Activated CD8-positive, alpha-beta memory T cell treated with anti-CD3 and anti-CD28 coated beads for 1 hour (primary cell): ENCODE data around the gene MME.
"Not testable (repeated sequence)": the region's sequence is repeated elsewhere in the genome, so short reads cannot be mapped to it uniquely, and the experiment has no call there.

ENCODE experiments used
- DNase-seq, 2 donors: peaks; one replicate each; pipeline ENCODE4 v3.0.0-alpha.2; 2020; ENCODE audit warnings: low read depth in 1 of 2; ENCODE audit errors: extremely low read depth in 1 of 2

MME gene

DNA sequence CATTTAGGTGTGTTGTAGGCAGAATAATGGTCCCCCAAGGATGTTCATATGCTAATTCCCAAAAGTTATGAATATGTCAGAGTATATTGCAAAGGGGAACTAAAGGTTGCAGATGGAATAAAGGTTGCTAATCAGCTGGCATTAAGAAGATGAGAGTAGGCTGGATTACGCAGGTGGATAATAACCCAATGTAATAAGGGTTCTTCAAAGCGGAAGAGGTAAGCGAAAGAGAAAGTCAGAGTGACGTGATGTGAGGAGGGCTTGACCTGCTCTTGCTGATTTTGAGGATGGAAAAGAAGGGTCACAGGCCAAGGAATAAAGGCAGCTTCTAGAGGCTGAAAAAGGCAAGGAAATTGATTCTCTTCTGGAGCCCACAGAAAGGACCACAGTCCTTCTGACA lies 109.4 kb downstream of the MME start:
- DNase-seq = no peak

DNA sequence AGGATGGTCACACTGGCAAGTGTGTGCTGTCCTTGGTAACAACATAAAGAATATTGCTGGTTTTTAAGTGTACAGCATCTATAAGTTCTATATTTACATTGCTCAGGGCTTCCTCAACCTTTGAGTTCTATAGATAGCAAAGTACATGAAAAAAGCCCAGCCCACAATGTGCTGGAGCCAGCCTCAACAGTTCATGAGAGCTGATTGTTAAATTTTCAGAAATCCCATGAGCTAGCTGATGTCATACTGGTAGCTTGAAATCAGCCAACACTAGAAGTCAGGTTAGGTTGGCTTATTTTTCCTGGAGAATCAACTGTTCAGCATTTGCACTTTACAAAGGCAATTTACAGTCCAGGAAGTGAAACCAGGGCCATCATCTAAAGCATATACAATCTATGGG lies 110.6 kb downstream of the MME start:
- DNase-seq = no peak

DNA sequence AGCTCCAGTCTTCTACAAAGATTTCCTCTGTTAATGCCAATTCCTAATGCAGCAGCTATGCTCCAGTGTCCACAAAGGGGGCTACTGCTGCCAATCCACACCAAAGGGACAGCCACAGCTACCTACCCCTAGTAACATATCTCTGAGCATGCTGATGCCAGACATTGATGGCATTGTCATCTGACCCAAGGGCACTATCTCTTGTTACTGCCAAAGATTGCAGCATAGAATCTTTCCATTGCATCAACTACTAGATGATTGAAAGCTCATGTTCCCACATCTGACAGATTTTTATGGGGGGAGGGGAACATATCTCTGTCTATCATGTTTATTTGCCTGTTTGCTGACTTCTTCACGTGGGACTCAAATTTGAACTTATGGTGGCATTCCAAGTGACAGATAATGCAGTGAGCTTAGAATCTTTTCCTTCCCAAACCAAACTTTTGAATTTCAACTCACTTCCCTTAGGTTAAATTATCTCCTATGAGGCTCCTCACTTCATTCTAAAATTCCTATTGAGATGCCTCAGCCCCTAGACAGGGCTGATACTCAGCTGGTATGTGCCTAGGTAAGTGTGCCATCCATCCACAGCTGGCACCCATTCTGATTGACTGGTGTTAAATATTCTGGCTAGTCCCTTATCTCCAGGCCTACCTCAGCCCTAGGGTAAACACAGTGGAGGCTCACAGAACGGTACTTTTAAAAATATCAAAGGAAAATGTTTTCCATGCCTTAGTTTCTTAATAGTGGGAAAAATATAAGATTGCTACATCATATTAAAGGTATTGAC lies 113.0 kb downstream of the MME start:
- no peak for DNase-seq

DNA sequence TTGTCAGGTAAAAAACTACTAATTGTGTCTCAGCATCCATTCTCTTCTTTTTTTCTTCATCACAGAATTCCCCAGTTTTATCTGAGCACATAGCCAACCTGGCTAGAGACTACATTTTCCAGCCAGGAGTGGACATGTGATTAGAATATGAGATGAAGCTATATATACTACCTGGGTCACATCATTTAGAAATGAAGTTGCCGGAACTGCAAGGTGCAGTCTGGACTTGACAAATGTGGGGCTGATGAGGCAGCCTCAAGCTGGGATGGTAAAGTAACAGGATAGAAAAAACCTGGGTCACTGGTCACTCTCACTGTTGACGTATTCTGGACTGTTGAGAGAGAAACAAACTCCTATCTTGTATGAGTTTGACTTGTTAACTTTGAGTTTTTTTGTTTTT lies 113.7 kb downstream of the MME start:
- no peak for DNase-seq

DNA sequence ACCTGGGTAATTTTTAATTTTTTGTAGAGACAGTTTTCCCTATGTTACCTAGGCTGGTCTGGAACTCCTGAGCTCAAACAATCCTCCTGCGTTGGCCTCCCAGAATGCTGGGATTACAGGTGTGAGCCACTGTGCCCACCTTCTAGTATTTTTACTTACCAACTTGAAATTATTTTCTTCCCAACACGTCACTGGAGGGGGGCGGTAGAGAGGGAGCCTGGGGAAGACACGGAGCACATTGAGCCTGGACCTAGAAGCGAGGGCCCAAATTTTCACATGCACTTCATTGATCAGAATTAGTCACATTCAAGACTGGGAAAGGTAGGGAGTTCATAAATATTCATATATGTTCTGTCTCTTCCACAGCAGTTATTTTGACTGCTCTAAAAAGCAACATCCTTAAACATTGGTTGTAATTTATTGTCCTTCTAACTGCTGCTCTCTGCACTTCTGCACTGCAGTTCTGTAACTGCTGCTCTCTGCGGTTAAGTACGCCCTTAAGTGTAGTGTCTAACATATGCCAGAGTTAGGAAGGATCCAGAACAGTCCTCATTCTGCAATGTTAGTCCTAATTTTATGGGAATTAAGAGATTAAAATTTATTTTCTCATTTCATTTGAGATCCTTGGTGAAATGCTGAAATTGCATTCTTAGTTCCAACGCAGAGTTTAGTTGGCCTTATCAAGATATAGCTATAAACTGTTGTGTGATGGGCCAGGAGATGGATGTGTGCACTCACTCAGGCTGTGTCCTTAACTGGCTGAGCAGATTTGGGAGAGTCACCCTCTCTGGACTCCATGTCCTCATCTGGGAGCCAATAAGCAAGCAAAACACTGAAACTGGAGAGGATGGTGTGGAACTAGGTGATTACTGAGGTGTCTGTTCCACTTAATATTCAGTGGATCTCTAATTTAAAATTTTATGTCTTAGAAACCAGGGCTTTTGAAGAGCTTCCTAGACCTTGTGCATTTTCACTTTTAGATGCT lies 115.1 kb downstream of the MME start:
- DNase-seq = no peak

DNA sequence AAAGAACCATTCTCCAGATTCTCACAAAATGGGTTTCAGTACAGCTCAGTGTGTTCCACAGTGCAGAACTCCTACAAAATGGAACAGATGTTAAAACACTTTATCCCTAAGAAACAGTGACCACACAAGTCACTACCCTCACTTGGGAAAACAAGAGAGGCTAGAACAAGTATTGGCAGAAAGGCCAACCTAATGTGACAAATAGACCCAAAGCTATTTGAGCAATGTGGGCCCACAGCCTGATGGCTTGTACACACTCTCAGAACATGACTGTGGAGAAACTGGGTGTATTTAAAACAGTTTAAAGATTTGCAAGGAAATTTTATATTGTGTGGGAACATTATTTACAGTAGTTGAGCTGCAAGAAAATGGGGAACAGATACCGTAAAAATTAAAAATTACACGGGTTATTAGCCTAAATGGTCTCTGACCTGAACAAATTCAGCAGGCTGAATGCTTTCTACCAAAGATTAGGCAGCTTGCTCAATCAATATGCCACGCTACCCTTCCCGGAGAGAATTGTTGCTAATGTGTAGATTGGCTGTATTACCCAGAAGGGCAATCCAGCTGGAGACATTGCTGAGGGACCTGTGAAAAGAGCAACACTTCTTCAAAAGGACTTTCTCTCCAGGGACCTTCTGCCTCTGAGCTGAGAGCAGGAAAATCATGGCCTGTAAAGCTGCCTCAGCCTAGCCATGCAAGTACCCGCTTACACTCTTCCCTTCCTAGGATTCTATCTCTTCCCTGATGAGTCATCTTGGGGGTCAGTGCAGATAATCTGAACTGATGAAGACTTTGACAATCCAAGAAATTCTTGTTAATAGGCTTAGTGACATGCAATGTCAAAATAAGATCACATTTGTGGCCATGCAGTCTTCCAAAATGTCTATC lies 116.3 kb downstream of the MME start:
- no peak for DNase-seq

DNA sequence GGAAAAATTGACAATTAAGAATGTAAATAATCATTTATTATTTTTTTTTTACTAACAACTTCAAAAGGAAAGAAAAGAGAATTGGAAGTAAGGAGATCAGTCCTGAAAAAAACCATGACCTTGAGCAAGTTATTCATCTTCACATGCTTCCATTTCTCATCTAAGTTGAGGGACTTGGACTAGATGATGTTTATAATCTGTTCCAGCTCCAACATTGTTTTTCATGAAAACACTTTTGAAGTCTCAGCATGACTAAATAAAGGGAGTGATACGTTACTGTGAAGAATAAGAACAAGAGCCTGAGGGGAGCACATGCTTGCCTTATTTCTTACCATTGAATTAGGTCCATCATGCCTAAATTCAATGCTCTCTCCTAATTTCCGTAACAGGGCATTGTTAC lies 117.7 kb downstream of the MME start:
- DNase-seq = no peak

DNA sequence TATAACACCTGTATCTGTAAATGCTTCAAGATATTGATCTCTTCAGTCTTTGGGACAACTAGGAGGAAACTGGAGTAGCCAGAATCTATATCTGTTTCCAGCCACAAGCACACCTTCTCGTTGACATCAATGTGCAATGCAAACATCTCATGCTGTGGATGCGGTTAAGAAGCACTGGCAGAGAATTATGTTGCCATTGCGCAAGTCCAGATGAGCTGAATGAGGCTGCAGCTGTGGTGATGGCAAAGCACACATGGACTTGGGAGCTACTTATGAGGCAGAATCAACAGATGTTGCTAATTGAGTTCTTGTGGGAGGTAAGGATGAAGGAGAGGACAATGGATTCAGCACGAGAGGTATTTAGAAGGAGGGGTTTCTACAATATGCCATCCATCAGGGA lies 122.5 kb downstream of the MME start:
- no peak for DNase-seq

DNA sequence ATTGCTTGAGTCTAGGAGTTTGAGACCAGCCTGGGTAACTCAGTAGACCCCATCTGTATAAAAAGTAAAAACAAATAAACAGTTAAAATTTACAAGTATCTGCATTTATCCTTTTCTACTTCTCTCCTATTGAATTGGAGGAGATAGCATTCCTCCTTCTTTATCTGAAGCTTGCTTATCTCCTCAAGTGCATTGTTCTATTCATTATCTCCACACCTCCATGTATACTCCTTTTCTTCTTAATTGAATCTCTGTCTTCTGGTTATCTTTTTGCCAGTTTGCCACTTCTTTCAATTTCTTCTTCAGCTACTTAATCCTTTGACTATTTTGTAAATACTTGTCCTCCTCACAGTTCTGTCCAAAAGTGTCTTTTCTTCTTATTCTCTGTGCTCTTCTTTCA lies 124.7 kb downstream of the MME start:
- no peak for DNase-seq

DNA sequence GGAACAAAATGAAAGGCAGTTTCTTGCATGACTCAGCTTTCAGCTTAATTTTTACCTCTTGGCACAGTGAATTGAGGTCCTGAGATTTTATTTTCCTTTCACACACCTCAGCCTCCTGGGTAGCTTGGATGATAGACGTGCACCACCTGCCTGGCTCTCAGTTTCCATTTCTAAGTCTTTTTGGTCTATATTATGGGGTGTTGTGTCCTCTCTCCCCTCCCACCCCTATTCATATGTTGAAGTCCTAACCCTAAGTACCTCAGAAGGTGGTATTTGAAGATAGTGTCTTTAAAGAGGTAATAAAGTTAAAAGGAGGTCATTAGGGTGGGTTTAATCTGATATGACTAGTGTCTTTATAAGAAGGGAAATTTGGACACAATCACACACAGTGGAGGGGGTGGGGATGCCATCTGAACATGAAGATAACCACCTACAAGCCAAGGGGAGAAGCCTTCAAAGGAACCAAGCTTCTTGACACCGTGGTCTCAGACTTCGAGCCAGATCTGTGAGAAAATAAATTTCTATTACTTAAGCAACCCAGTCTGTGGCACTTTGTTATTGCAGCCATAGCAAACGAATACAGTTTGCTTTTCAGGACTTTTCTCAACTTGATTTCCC lies 128.2 kb downstream of the MME start:
- no peak for DNase-seq

DNA sequence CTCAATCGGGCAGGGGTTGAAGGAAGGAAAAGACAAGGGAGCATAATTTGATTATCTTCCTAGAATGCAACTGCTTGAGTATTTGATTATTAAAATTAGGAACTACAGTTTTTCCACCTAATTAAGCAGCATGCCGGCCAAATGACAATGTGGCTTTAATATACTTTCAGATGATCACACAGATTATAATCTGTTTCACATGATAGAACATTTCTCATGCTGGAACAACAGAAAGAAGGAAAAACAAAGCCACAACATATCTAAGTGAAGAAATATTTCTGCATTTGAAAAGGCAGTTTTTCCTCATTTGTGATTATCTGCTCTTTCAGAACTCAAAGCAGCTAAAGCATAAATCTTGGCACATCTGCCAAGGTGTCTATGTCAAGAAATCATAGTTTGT lies 130.6 kb downstream of the MME start:
- no peak for DNase-seq

DNA sequence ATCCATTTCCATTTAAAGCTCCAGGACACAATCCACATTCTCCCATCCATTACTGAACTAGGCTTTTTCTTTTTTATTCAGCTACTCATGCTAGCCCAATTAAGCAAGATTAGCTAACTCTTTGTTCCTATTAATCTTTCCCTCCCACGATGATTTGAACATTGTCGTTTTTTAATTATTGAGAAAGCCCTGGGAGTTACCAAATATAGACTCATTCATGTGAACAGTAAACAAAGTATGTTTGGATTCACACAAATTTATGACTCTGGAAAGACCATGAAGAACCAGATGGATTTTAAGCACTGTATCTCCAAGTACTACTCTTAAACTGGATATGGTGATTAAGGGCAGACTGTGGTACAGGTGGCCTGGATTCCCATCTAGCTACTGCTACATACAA lies 131.1 kb downstream of the MME start:
- DNase-seq = no peak

DNA sequence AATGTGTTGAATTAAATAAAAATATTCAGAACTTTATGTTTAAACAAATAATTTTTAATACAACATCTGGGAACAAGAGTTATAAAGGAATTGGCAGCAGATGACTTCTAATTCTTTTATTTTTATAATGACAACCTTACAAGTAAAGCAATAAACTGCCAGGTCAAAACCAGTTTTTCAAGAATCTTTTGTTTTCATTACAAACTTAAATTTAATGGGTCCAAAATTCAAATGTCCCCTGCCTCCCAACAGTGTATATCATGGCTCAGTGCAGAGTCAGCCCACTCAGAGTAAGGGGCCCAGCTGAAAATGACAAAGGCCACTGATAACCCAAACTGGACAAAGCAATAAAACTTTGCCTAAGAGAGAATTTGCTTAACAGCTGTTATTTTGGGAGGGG lies 131.8 kb downstream of the MME start:
- no peak for DNase-seq

DNA sequence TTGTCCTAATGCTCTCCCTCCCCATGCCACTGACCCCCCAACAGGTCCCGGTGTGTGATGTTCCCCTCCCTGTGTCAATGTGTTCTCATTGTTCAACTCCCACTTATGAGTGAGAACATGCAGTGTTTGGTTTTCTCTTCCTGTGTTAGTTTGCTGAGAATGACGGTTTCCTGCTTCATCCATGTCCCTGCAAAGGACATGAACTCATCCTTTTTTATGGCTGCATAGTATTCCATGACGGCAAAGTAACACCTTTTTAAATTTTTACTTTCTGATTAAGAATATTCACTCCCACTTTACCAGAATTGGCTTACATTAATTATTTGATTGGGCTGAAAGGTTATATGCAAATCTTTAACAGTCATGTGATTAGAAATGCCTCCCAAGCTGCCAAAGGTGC lies 135.9 kb downstream of the MME start:
- not testable (repeated sequence) for DNase-seq

DNA sequence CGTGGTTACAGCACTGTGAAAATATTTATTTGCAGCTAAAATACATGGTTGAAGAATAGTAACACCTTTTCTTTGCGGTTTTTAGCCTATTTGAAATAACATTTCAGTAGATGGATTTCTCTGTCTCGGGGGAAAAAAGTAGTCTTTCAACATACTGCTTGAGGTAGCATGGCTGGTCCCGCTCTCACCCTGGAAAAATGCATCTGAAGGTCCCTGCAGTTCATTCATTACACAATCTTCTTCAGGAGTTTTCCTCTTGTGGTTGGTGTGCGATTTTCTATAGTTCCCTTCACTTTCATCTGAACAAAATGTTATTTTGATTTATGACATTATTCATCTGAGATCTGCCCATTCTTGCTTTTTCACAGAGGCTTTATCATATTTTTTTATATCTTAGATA lies 137.5 kb downstream of the MME start:
- DNase-seq = no peak

DNA sequence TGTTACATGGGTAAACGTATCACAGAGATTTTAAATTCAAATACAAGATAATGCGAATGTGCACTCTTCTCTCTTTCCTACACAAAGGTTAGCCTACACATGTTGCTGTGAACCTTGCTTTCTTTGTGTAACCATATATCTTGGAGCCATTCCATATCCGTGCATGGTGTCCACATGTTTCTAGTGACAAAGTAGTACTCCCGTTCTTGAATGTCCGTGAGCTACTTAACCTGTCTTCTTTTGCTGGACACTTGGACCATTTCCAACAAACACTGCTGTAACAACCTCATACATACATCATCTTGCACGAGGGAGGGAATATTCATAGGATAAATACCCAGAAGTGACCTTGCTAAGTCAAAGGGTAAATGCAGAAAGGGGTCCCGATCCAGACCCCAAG lies 138.3 kb downstream of the MME start:
- DNase-seq = no peak

DNA sequence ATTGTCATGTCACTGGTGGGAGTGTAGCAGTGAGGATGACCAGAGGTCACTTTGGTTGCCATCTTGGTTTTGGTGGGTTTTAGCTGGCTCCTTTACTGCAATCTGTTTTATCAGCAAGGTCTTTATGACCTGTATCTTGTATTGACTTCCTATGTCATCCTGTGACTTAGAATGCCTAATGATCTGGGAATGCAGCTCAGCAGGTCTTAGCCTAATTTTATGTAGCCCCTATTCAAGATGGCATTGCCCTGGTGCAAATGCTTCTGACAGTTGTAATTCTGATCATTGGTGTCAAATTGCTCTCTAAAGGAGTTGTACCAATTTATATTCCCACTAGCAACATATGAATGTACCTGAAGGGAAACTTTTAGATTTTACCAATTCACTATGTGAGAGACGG lies 139.0 kb downstream of the MME start:
- DNase-seq = no peak

DNA sequence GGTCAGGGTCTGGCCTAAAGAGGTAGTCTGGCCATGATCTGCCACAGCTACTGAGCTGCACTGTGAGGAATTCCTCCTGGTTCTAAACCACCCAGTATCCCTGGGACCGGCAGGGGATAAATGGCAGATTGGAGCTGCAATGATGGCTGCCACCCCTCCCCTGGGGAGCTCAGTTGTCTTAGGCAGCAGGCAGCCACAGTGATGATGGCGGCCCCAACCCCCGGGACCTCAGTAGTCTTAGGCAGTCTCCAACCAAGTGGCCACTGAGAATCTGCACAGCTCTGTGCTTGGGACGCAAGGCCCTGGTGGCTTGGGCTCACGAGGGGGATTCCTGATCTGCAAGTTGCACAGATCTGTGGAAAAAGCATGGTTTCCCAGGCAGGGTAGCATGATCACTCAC lies 145.3 kb downstream of the MME start:
- DNase-seq = no peak

DNA sequence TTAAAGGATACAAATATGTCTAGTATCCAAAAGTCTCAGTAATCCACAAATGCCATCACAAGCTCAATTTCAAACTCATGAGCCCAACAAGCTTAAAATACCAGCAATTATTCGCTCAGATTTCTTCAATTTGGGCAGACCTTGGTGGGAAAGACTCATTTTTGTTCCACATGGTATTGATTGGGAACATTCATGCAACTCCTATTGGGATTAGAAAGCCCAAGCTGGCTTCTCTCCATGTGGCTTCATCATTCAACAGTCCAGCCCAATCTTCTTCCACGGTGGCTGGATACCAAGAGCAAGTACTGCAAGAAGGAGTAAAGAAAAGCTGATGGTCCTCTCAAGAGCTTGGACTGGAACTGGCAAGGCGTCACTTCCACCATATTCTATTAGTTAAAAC lies 147.0 kb downstream of the MME start:
- DNase-seq = no peak

DNA sequence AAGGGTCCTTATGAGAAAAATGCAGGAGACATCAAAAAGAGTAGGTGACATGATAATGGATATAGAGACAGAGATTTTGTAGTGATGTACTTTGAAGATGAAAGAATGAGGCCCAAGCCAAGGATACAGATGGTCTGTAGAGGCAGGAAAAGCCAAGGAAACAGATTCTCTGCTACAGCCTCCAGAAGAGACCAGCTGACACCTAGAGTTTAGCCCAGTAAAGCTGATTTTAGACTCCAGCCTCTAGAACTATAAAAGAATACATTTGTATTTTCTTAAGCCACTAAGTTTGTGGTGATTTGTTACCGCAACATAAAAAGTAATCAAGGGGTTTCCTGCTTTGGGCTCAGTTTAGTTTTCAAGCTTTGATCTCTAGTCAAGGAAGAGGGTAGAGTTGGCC lies 148.6 kb downstream of the MME start:
- DNase-seq = no peak

DNA sequence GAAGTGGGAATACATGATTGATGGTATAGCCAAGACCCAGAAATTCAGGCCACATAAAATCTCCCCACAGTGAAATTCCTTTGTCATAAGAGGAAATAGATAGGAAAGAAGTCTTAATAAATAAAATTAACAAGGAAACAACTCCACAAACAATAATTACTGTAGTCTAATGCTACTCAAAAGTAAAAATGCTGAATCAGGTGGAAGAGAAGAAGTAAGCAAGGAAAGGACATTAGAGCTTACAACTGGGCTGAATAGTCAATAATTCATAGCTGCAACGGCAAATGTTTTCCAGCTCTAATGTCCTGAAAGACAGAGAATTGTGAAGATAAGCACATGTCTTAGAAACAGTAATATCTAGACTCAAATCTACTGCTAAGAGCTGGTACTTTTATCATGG lies 149.0 kb downstream of the MME start:
- DNase-seq = no peak
